Epithelial cell of proximal tubule (primary cell): ENCODE results near the gene MMP19. TPM values are rescaled to one million over a fixed set of nuclear protein-coding genes. Genes with fewer than 3 reads are reported as not detected.

Source experiments
- DNase-seq: peaks from one replicate; pipeline ENCODE4 v3.0.0-alpha.2; 2011; ENCODE audit warnings: low read depth
- H3K4me3 ChIP-seq: 2 replicates; pipeline ENCODE4 v1.5.1; 2011; ENCODE audit warnings: low read depth, mild to moderate bottlenecking, low read length
- CTCF ChIP-seq: conservative IDR thresholded peaks from 2 replicates; pipeline ENCODE4 v1.5.1; 2012; ENCODE audit warnings: low read depth, mild to moderate bottlenecking, low read length
- total RNA-seq: library from RNA; depleted of rRNA; stranded (reverse); fragments of >200 nt; gene quantifications from 2 replicates; pipeline ENCODE4 v1.2.3, GENCODE V29; 2015

MMP19 gene
- total RNA-seq, 1 donor from 2014 or later, result 1.3 TPM

GRCh38 chr12:55830601-55831446, 11.9 kb downstream of the MMP19 start:
- DNase-seq, result no peak
- TF ChIP-seq CTCF, result no peak

GRCh38 chr12:55829967-55830600, 12.7 kb downstream of the MMP19 start:
- DNase-seq, result no peak
- H3K4me3 ChIP-seq, result peak overlapping the region; percentile 97
- TF ChIP-seq CTCF, result no peak

More at GRCh38 chr12:55830601-55831446, 11.9 kb downstream of the MMP19 start:
- H3K4me3 ChIP-seq, result peak overlapping the region; percentile 97

- no peak for TF ChIP-seq CTCF
- H3K4me3 ChIP-seq, result peak overlapping the region; percentile 97
- DNase-seq, result no peak
Observed at GRCh38 chr12:55828357-55828756, 14.4 kb downstream of the MMP19 start.

- H3K4me3 ChIP-seq, result peak overlapping the region; percentile 42
- no peak for DNase-seq
- TF ChIP-seq CTCF, result no peak
Observed at GRCh38 chr12:55827806-55828205, 14.9 kb downstream of the MMP19 start.

- no peak overlapping the region for H3K4me3 ChIP-seq
- TF ChIP-seq CTCF, result no peak
- DNase-seq, result no peak
Observed at GRCh38 chr12:55824726-55825125, 18.0 kb downstream of the MMP19 start.

GRCh38 chr12:55823419-55823818, 19.3 kb downstream of the MMP19 start:
- DNase-seq, result no peak
- no peak for TF ChIP-seq CTCF
- H3K4me3 ChIP-seq, result no peak overlapping the region
